Measurements from ENCODE around the gene MFF. TPM values are rescaled to one million over a fixed set of nuclear protein-coding genes. Genes with fewer than 3 reads are reported as not detected.

Gene MFF
- total RNA-seq, 6 donors from 2014 or later, result 47.6 to 103 (median 74.5) TPM

DNA sequence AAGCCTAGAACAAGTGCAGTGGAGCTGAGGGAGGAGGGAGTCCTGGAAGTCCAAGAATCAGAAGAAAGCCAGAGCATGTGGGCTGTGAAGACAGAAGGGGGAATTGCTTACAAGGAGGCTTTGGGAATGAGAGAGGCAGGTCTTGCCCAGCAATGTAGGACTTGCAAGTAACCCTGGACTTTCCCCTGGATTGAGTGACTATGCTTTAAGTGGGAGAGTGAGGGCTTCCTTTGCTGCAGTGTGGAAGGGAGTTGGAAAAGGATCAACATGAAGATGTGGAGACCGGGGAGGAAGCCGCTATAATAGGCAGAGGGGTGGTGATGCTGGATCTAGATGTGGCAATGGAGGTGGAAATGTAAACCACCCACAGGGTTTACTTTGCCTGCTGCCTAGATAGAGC, 76.5 kb downstream of the MFF start:
- Histone ChIP-seq H3K9me3 (no peaks in the 10 kb centered on the region), H3K27ac (no peak overlapping the region), H3K27me3 (no peaks in the 10 kb centered on the region), H3K4me3 (no peak overlapping the region), H3K4me1 (peaks cover 0 to 8% (median 8%) of the 10 kb centered on the region in 4 donors), H3K36me3 (no peaks in the 10 kb centered on the region)
- no peak for DNase-seq
- whole genome bisulfite sequencing, 2 donors, result 83 to 84% methylated on average over 2 of the region's 2 CpGs
- no peak for ATAC-seq (ENCODE audit: low FRiP score in 2 of 2)
- TF ChIP-seq POLR2AphosphoS5 (IDR thresholded peaks at IDR 0.05) (no peak), POLR2A (IDR thresholded peaks at IDR 0.05) (no peak), CTCF (IDR thresholded peaks at IDR 0.05) (no peak), EP300 (IDR thresholded peaks at IDR 0.05) (no peak)

GRCh38 chr2:227402321-227402720, 77.3 kb downstream of the MFF start:
- H3K27me3 ChIP-seq, result no peaks in the 10 kb centered on the region
- peaks cover 7 to 16% (median 16%) of the 10 kb centered on the region in 4 donors for H3K4me1 ChIP-seq
- TF ChIP-seq POLR2AphosphoS5 (IDR thresholded peaks at IDR 0.05) (no peak), CTCF (IDR thresholded peaks at IDR 0.05) (no peak), POLR2A (IDR thresholded peaks at IDR 0.05) (no peak), EP300 (IDR thresholded peaks at IDR 0.05) (no peak)
- DNase-seq, result no peak
- H3K36me3 ChIP-seq, result no peaks in the 10 kb centered on the region
- no peaks in the 10 kb centered on the region for H3K9me3 ChIP-seq
- no peak overlapping the region for H3K27ac ChIP-seq
- ATAC-seq (ENCODE audit: low FRiP score in 2 of 2), result no peak
- H3K4me3 ChIP-seq, result no peak overlapping the region

DNA sequence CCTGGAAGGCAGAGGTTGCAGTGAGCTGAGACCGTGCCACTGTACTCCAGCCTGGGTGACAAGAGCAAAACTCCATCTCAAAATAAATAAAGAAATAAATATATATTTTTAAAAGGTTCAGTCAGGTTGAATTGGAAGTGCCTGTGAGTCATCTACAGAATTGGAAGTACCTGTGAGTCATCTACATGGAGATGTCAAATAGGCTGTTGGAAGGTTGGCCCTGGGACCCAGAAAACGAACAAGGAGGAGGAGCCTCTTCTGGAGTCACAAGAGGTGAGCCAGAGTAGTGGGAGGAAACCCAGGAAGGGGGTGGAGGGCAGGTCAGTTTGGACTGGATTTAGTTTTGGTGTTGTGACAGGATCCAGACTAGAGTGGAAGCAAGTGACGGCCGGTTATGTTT, 77.9 kb downstream of the MFF start:
- WGBS, 2 donors, result 55 to 59% methylated on average over 4 of the region's 4 CpGs
- no peaks in the 10 kb centered on the region for H3K36me3 ChIP-seq
- peaks cover 11 to 19% (median 18%) of the 10 kb centered on the region in 4 donors for H3K4me1 ChIP-seq
- H3K4me3 ChIP-seq, result no peak overlapping the region
- no peaks in the 10 kb centered on the region for H3K27me3 ChIP-seq
- no peak overlapping the region for H3K27ac ChIP-seq
- no peak for TF ChIP-seq POLR2AphosphoS5 (IDR thresholded peaks at IDR 0.05)
- TF ChIP-seq CTCF (IDR thresholded peaks at IDR 0.05), result no peak
- no peak for TF ChIP-seq POLR2A (IDR thresholded peaks at IDR 0.05)
- TF ChIP-seq EP300 (IDR thresholded peaks at IDR 0.05), result no peak
- DNase-seq (no peak), ATAC-seq (ENCODE audit: low FRiP score in 2 of 2) (no peak)
- no peaks in the 10 kb centered on the region for H3K9me3 ChIP-seq

DNA sequence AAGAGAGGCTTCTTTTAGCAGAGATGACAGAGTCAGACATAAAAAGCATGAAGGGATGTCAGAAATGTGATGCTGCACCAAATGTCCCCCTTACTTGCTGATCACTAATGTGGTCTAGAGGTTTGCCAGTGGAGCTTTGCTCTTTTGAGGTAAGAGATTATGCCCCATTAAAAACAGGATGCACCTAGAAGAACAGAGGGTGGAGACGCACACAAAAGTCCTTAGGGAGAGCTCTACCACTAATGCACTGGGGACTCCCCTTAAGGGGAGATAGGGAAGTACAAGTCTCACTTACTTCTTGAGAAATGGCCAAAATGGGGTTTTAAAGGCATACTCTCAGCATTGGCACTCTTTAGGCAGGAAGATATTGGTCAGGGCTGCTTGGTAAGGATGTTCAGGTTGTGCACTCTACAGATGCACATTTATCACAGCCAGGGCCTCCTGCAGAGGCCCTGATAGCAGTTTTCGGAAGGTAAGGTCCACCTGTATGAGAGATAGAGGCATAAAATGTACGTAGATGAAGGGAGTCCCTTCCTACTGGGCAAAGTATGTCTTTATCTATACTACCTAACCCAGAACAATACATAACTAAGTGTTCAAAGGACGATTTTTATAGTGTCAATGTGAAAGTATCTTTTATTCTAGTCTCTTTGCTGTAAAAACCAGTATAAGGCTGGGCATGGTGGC, 79.7 kb downstream of the MFF start:
- no peaks in the 10 kb centered on the region for H3K27me3 ChIP-seq
- ATAC-seq (ENCODE audit: low FRiP score in 2 of 2) (no peak), DNase-seq (no peak)
- WGBS, 2 donors, result 83 to 84% methylated on average over 4 of the region's 4 CpGs
- no peaks in the 10 kb centered on the region for H3K36me3 ChIP-seq
- no peak overlapping the region for H3K4me3 ChIP-seq
- H3K27ac ChIP-seq, result no peak overlapping the region
- H3K9me3 ChIP-seq, result no peaks in the 10 kb centered on the region
- peaks cover 11 to 19% (median 18%) of the 10 kb centered on the region in 4 donors for H3K4me1 ChIP-seq
- TF ChIP-seq POLR2A (IDR thresholded peaks at IDR 0.05) (no peak), EP300 (IDR thresholded peaks at IDR 0.05) (no peak), POLR2AphosphoS5 (IDR thresholded peaks at IDR 0.05) (no peak), CTCF (IDR thresholded peaks at IDR 0.05) (peak in 2 of 6 experiments; percentile 10 to 22)

All from upper lobe of left lung (tissue), 6 donors.